ENCODE data around the gene SLC20A1. TPM values are rescaled to one million over a fixed set of nuclear protein-coding genes. Genes with fewer than 3 reads are reported as not detected.

SLC20A1 gene
- total RNA-seq = 10 to 100 TPM; 19.2 to 50.6 (median 34.5) TPM

GRCh38 chr2:112645310-112646101 is at the start of gene SLC20A1:
SLC20A1 (plus strand) TSS chr2:112645939; CDS start chr2:112646829, 890 bp downstream.
- Histone ChIP-seq H3K4me1 (peaks cover 49% of the 10 kb centered on the region), H3K36me3 (peaks cover 14% of the 10 kb centered on the region), H3K27ac (peak within 1 kb of the TSS; percentile 97), H3K9me3 (no peaks in the 10 kb centered on the region), H3K27me3 (no peaks in the 10 kb centered on the region), H3K4me3 (peak within 1 kb of the TSS; percentile 96)
- 0% methylated on average over 21 of the region's 87 CpGs for WGBS
- TF ChIP-seq EP300 (IDR thresholded peaks at IDR 0.05) (no peak), POLR2A (IDR thresholded peaks at IDR 0.05) (peak; percentile 92 to 98), POLR2AphosphoS5 (IDR thresholded peaks at IDR 0.05) (peak in 2 of 3 donors; percentile 67 to 72), CTCF (IDR thresholded peaks at IDR 0.05) (peak; percentile 47 to 51)
- DNase-seq (ENCODE audit: low spot score in 2 of 2) = peak; percentile 95 to 96

- no peaks in the 10 kb centered on the region for H3K36me3 ChIP-seq
- H3K4me1 ChIP-seq = peaks cover 9% of the 10 kb centered on the region
- no peak overlapping the region for H3K27ac ChIP-seq
- 97% methylated on average over 10 of the region's 10 CpGs for WGBS
- no peak for TF ChIP-seq POLR2A (IDR thresholded peaks at IDR 0.05)
- no peak for TF ChIP-seq POLR2AphosphoS5 (IDR thresholded peaks at IDR 0.05)
- no peak for TF ChIP-seq CTCF (IDR thresholded peaks at IDR 0.05)
- no peak for TF ChIP-seq EP300 (IDR thresholded peaks at IDR 0.05)
- H3K9me3 ChIP-seq = no peaks in the 10 kb centered on the region
- no peaks in the 10 kb centered on the region for H3K27me3 ChIP-seq
- DNase-seq (ENCODE audit: low spot score in 2 of 2) = peak in 1 of 2 donors; percentile 41
- H3K4me3 ChIP-seq = no peak overlapping the region
These were observed 48.0 kb upstream of the SLC20A1 start for GRCh38 chr2:112597537-112598322.

- Histone ChIP-seq H3K9me3 (no peaks in the 10 kb centered on the region), H3K4me1 (peaks cover 9% of the 10 kb centered on the region), H3K27ac (no peak overlapping the region), H3K27me3 (no peaks in the 10 kb centered on the region), H3K36me3 (no peaks in the 10 kb centered on the region), H3K4me3 (no peak overlapping the region)
- TF ChIP-seq CTCF (IDR thresholded peaks at IDR 0.05) (no peak), EP300 (IDR thresholded peaks at IDR 0.05) (no peak), POLR2A (IDR thresholded peaks at IDR 0.05) (no peak), POLR2AphosphoS5 (IDR thresholded peaks at IDR 0.05) (no peak)
- 58% methylated on average over 3 of the region's 3 CpGs for WGBS
- no peak for DNase-seq (ENCODE audit: low spot score in 2 of 2)
These were observed 45.1 kb upstream of the SLC20A1 start for GRCh38 chr2:112600634-112601033.

- no peaks in the 10 kb centered on the region for H3K9me3 ChIP-seq
- H3K27ac ChIP-seq = no peak overlapping the region
- TF ChIP-seq EP300 (IDR thresholded peaks at IDR 0.05) (no peak), POLR2AphosphoS5 (IDR thresholded peaks at IDR 0.05) (no peak), POLR2A (IDR thresholded peaks at IDR 0.05) (no peak), CTCF (IDR thresholded peaks at IDR 0.05) (no peak)
- H3K4me1 ChIP-seq = peaks cover 9% of the 10 kb centered on the region
- no peak overlapping the region for H3K4me3 ChIP-seq
- H3K27me3 ChIP-seq = no peaks in the 10 kb centered on the region
- WGBS = 72% methylated on average over 3 of the region's 3 CpGs
- H3K36me3 ChIP-seq = no peaks in the 10 kb centered on the region
- no peak for DNase-seq (ENCODE audit: low spot score in 2 of 2)
These were observed 44.0 kb upstream of the SLC20A1 start for GRCh38 chr2:112601754-112602153.

- peaks cover 9% of the 10 kb centered on the region for H3K4me1 ChIP-seq
- no peaks in the 10 kb centered on the region for H3K27me3 ChIP-seq
- H3K36me3 ChIP-seq = no peaks in the 10 kb centered on the region
- H3K27ac ChIP-seq = no peak overlapping the region
- TF ChIP-seq EP300 (IDR thresholded peaks at IDR 0.05) = no peak
- TF ChIP-seq POLR2A (IDR thresholded peaks at IDR 0.05) = no peak
- no peak for TF ChIP-seq POLR2AphosphoS5 (IDR thresholded peaks at IDR 0.05)
- no peak for TF ChIP-seq CTCF (IDR thresholded peaks at IDR 0.05)
- no peak overlapping the region for H3K4me3 ChIP-seq
- no peaks in the 10 kb centered on the region for H3K9me3 ChIP-seq
- no peak for DNase-seq (ENCODE audit: low spot score in 2 of 2)
- 83% methylated on average over 3 of the region's 3 CpGs for WGBS
These were observed 42.8 kb upstream of the SLC20A1 start for GRCh38 chr2:112602917-112603316.
